NCI-H187 treated with DMSO at 0.1 percent for 48 hours (cell line): ENCODE results near the gene ITPRIPL1.
A peak's percentile ranks its signal among the peaks of the same experiment; 100 is the strongest.

Experiments
- DNase-seq: peaks from one replicate; lab custom pipeline; 2025; lab: John Stamatoyannopoulos, UW

ITPRIPL1 gene

GRCh38 chr2:96320728-96321622, 4.1 kb upstream of the ITPRIPL1 start:
- no peak for DNase-seq

- no peak for DNase-seq
Measured at GRCh38 chr2:96323849-96324248, 1.3 kb upstream of the ITPRIPL1 start.

- DNase-seq = no peak
Measured at GRCh38 chr2:96324721-96325040, 436 bp upstream of the ITPRIPL1 start.

GRCh38 chr2:96325884-96326255, 753 bp downstream of the ITPRIPL1 start:
- DNase-seq = no peak

GRCh38 chr2:96326564-96326963, 1.4 kb downstream of the ITPRIPL1 start:
- DNase-seq = no peak

- DNase-seq = no peak
Measured at GRCh38 chr2:96326990-96327820, 2.1 kb downstream of the ITPRIPL1 start.

- DNase-seq = no peak
Measured at GRCh38 chr2:96329456-96329855, 4.3 kb downstream of the ITPRIPL1 start.

- no peak for DNase-seq
Measured at GRCh38 chr2:96329874-96330273, 4.8 kb downstream of the ITPRIPL1 start.

- no peak for DNase-seq
Measured at GRCh38 chr2:96330407-96330806, 5.3 kb downstream of the ITPRIPL1 start.

- DNase-seq = no peak
Measured at GRCh38 chr2:96333708-96334107, 8.6 kb downstream of the ITPRIPL1 start.

- DNase-seq = no peak
Measured at GRCh38 chr2:96336104-96336775, 11.1 kb downstream of the ITPRIPL1 start.

GRCh38 chr2:96336873-96337272, 11.8 kb downstream of the ITPRIPL1 start:
- no peak for DNase-seq

GRCh38 chr2:96340493-96341414, 15.6 kb downstream of the ITPRIPL1 start:
- DNase-seq = no peak

GRCh38 chr2:96341641-96342040, 16.5 kb downstream of the ITPRIPL1 start:
- DNase-seq = no peak

- DNase-seq = no peak
Measured at GRCh38 chr2:96342085-96342484, 17.0 kb downstream of the ITPRIPL1 start.

- DNase-seq = no peak
Measured at GRCh38 chr2:96344011-96344410, 18.9 kb downstream of the ITPRIPL1 start.

- no peak for DNase-seq
Measured at GRCh38 chr2:96345438-96345837, 20.3 kb downstream of the ITPRIPL1 start.

- no peak for DNase-seq
Measured at GRCh38 chr2:96345868-96346462, 20.8 kb downstream of the ITPRIPL1 start.

GRCh38 chr2:96347395-96347794, 22.3 kb downstream of the ITPRIPL1 start:
- DNase-seq = no peak

GRCh38 chr2:96353032-96353561, 28.0 kb downstream of the ITPRIPL1 start:
- peak; percentile 85 for DNase-seq

- DNase-seq = no peak
Measured at GRCh38 chr2:96353606-96354101, 28.5 kb downstream of the ITPRIPL1 start.
